Neural progenitor cell (in vitro differentiated cells): Measurements from ENCODE around the gene CNRIP1. TPM values are rescaled to one million over a fixed set of nuclear protein-coding genes. Genes with fewer than 3 reads are reported as not detected.

Source experiments
- DNase-seq: peaks from one replicate; pipeline ENCODE4 v3.0.0-alpha.2; 2016; ENCODE audit warnings: low spot score
- H2AFZ ChIP-seq: fragments of 200-600 bp; sonication (generic); replicated peaks from 2 replicates; pipeline ENCODE4 v1.6.1; 2016; ENCODE audit warnings: antibody characterized with exemption
- H3F3A ChIP-seq: fragments of 200-600 bp; sonication (generic); 2 replicates; pipeline ENCODE4 v1.6.1; 2016; ENCODE audit warnings: antibody characterized with exemption, low read depth
- H3K27ac ChIP-seq: fragments of 200-600 bp; sonication (generic); 2 replicates; pipeline ENCODE4 v1.5.1; 2016; ENCODE audit warnings: mild to moderate bottlenecking
- H3K27me3 ChIP-seq: fragments of 200-600 bp; sonication (generic); 2 replicates; pipeline ENCODE4 v1.6.1; 2016; ENCODE audit warnings: mild to moderate bottlenecking, moderate library complexity
- H3K36me3 ChIP-seq: fragments of 200-600 bp; sonication (generic); 2 replicates; pipeline ENCODE4 v1.5.1; 2016
- H3K4me1 ChIP-seq: fragments of 200-600 bp; sonication (generic); 2 replicates; pipeline ENCODE4 v1.6.1; 2016; ENCODE audit warnings: mixed run types
- H3K4me2 ChIP-seq: fragments of 200-600 bp; sonication (generic); 2 replicates; pipeline ENCODE4 v1.6.1; 2016
- H3K4me3 ChIP-seq: fragments of 200-600 bp; sonication (generic); 2 replicates; pipeline ENCODE4 v1.5.1; 2016
- H3K79me2 ChIP-seq: fragments of 200-600 bp; sonication (generic); 2 replicates; pipeline ENCODE4 v1.6.1; 2016; ENCODE audit warnings: low read depth
- H3K9ac ChIP-seq: fragments of 200-600 bp; sonication (generic); 2 replicates; pipeline ENCODE4 v1.6.1; 2016
- H3K9me3 ChIP-seq: fragments of 200-600 bp; sonication (generic); 2 replicates; pipeline ENCODE4 v1.5.1; 2016; ENCODE audit warnings: low read depth
- H4K20me1 ChIP-seq: fragments of 200-600 bp; sonication (generic); 2 replicates; pipeline ENCODE4 v1.6.1; 2016; ENCODE audit warnings: low read depth
- H3K27ac Mint-ChIP-seq: 3 replicates; pipeline ENCODE4 v1.8.0; 2021; ENCODE audit warnings: mixed read lengths
- H3K27me3 Mint-ChIP-seq: 2 replicates; pipeline ENCODE4 v1.8.0; 2022; ENCODE audit warnings: low read depth, mild to moderate bottlenecking, inconsistent platforms, moderate library complexity, mixed read lengths; ENCODE audit not compliant: insufficient read depth
- H3K36me3 Mint-ChIP-seq: 3 replicates; pipeline ENCODE4 v1.8.0; 2021; ENCODE audit warnings: mixed read lengths
- H3K4me1 Mint-ChIP-seq: 3 replicates; pipeline ENCODE4 v1.8.0; 2021; ENCODE audit warnings: mixed read lengths
- H3K4me3 Mint-ChIP-seq: 3 replicates; pipeline ENCODE4 v1.8.0; 2021; ENCODE audit warnings: mild to moderate bottlenecking, moderate library complexity, mixed read lengths
- H3K9me3 Mint-ChIP-seq: 3 replicates; pipeline ENCODE4 v1.8.0; 2020; ENCODE audit warnings: mixed read lengths
- CTCF ChIP-seq: fragments of 200-600 bp; sonication (generic); IDR thresholded peaks from 2 replicates; pipeline ENCODE4 v1.5.1; 2017; ENCODE audit warnings: antibody characterized with exemption, mild to moderate bottlenecking
- EZH2 ChIP-seq: fragments of 200-600 bp; sonication (generic); IDR thresholded peaks from 2 replicates; pipeline ENCODE4 v1.6.1; 2017; ENCODE audit warnings: antibody characterized with exemption, mild to moderate bottlenecking, moderate library complexity
- EZH2phosphoT487 ChIP-seq: fragments of 200-600 bp; sonication (generic); IDR thresholded peaks from 2 replicates; pipeline ENCODE4 v1.6.1; 2017; ENCODE audit warnings: antibody characterized with exemption
- total RNA-seq: library from RNA; depleted of rRNA; stranded (reverse); fragments of >200 nt; gene quantifications from 2 replicates; pipeline ENCODE4 v1.2.3, GENCODE V29; 2015; ENCODE audit warnings: low replicate concordance

CNRIP1 gene
- total RNA-seq, 1 donor from 2014 or later = 5.0 TPM

- TF ChIP-seq CTCF (peak; percentile 5), EZH2phosphoT487 (no peak)
- Mint-ChIP-seq H3K27ac (no peak overlapping the region), H3K9me3 (no peaks in the 10 kb centered on the region), H3K4me3 (no peak overlapping the region), H3K27me3 (peaks cover 3% of the 10 kb centered on the region), H3K36me3 (no peaks in the 10 kb centered on the region), H3K4me1 (peaks cover 6% of the 10 kb centered on the region)
- Histone ChIP-seq H3K27ac (peak overlapping the region; percentile 54), H2AFZ (peak overlapping the region; percentile 1), H3K9ac (no peak overlapping the region), H4K20me1 (no peaks in the 10 kb centered on the region), H3K36me3 (no peaks in the 10 kb centered on the region), H3K4me2 (peak overlapping the region; percentile 68), H3K4me1 (peaks cover 30% of the 10 kb centered on the region), H3K79me2 (no peaks in the 10 kb centered on the region), H3K27me3 (no peaks in the 10 kb centered on the region), H3F3A (peaks cover 13% of the 10 kb centered on the region), H3K4me3 (no peak overlapping the region), H3K9me3 (no peaks in the 10 kb centered on the region)
- DNase-seq = peak; percentile 83
These were observed 45.7 kb downstream of the CNRIP1 start for GRCh38 chr2:68274022-68274421.

DNA sequence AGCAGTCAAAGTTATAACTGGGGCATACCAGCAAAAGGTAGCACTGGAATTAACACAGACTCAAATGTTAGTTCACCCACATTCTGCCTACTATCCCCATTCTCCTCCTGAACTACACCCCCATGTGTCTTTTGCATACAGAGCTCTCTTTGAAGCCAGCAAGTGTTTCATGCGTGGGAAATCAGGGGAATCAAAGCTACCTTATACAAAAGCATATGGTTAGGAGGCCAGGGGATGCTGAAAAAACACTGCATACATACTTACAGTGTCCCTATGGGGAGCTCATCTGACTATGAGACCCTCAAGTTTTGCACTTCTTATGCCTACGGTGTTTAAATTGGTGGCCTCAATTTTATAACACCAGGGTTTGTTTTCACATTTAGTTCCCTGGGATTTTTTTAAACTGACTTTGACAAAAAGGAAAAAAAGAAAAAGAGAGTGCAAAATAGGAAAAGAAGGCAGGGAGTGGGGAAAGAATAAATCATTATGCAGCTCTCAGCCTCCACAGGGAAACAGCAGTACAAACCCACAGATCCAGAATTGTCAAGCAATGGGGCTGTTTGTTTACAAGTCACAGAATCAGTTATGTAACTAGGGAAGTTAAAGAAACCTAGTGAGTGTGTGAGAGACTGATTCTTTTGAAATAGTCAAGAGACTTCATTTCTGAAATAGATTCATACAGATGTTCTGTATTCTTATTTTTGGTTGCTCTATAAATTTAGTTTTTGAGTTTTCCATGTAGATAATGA is 47.3 kb downstream of the CNRIP1 start:
- no peaks in the 10 kb centered on the region for H3K36me3 ChIP-seq
- H3K9ac ChIP-seq = no peak overlapping the region
- peaks cover 6% of the 10 kb centered on the region for H3K4me1 Mint-ChIP-seq
- peaks cover 3% of the 10 kb centered on the region for H3K27me3 Mint-ChIP-seq
- H3K27ac Mint-ChIP-seq = peak overlapping the region; percentile 42
- peaks cover 13% of the 10 kb centered on the region for H3F3A ChIP-seq
- H3K4me2 ChIP-seq = peak overlapping the region; percentile 18
- no peaks in the 10 kb centered on the region for H3K9me3 ChIP-seq
- no peak overlapping the region for H3K4me3 Mint-ChIP-seq
- no peaks in the 10 kb centered on the region for H3K9me3 Mint-ChIP-seq
- no peak overlapping the region for H3K4me3 ChIP-seq
- H3K27ac ChIP-seq = peak overlapping the region; percentile 16
- no peaks in the 10 kb centered on the region for H3K27me3 ChIP-seq
- no peaks in the 10 kb centered on the region for H3K36me3 Mint-ChIP-seq
- H3K79me2 ChIP-seq = no peaks in the 10 kb centered on the region
- peak overlapping the region; percentile 85 for H2AFZ ChIP-seq
- TF ChIP-seq CTCF (no peak), EZH2phosphoT487 (no peak), EZH2 (no peak)
- no peak for DNase-seq
- no peaks in the 10 kb centered on the region for H4K20me1 ChIP-seq
- peaks cover 30% of the 10 kb centered on the region for H3K4me1 ChIP-seq

DNA sequence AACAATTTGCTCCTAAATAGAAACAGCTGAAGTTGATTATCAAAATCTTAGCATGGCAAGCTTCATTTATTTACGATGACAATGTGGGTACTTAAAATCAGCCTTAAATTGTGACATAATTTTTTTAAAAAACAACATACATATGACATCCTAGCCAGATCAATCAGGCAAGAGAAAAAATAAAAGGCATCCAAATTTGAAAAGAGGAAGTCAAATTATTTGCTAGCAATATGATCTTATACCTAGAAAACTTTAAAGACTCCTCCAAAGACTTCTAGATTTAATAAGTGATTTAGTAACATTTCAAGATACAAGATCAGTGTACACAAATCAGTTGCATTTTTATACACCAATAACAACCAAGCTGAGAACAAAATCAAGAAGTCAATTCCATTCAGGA is 53.1 kb downstream of the CNRIP1 start:
- no peaks in the 10 kb centered on the region for H3K36me3 ChIP-seq
- no peak overlapping the region for H3K27ac Mint-ChIP-seq
- no peak for DNase-seq
- H3K4me2 ChIP-seq = no peak overlapping the region
- H3K36me3 Mint-ChIP-seq = no peaks in the 10 kb centered on the region
- no peak for TF ChIP-seq CTCF
- no peak for TF ChIP-seq EZH2phosphoT487
- TF ChIP-seq EZH2 = no peak
- H3K4me3 ChIP-seq = no peak overlapping the region
- H3K9me3 Mint-ChIP-seq = no peaks in the 10 kb centered on the region
- no peaks in the 10 kb centered on the region for H3K79me2 ChIP-seq
- H3K27ac ChIP-seq = no peak overlapping the region
- H3K27me3 Mint-ChIP-seq = no peaks in the 10 kb centered on the region
- no peaks in the 10 kb centered on the region for H3K4me1 Mint-ChIP-seq
- H3F3A ChIP-seq = no peaks in the 10 kb centered on the region
- peaks cover 4% of the 10 kb centered on the region for H3K4me1 ChIP-seq
- no peaks in the 10 kb centered on the region for H3K9me3 ChIP-seq
- no peaks in the 10 kb centered on the region for H3K27me3 ChIP-seq
- H2AFZ ChIP-seq = no peak overlapping the region
- H3K4me3 Mint-ChIP-seq = no peak overlapping the region
- no peaks in the 10 kb centered on the region for H4K20me1 ChIP-seq
- H3K9ac ChIP-seq = peak overlapping the region; percentile 4
